K562 (cell line): ENCODE results near the gene KSR2. TPM values are rescaled to one million over a fixed set of nuclear protein-coding genes. Genes with fewer than 3 reads are reported as not detected.

Experiments used
- ATAC-seq: fragments of 200-7000 bp; cut with Tn5 transposase; 3 replicates; pipeline ENCODE4 v1.9.1; 2020; ENCODE audit warnings: moderate library complexity
- BruUV-seq: library from RNA; stranded (reverse); fragments of 400-500 nt; replicated peaks from 2 replicates; lab custom pipeline; 2021; lab: Mats Ljungman, UMichigan
- CTCF ChIA-PET: fragments of 300-600 bp; formaldehyde crosslinking; extraction: SDS; loops from one replicate; lab custom pipeline; 2021; ENCODE audit warnings: low intra/inter-chr PET ratio; lab: Yijun Ruan, JAX
- POLR2A ChIA-PET: fragments of 300-600, 350-650 bp; sonication (Branson Sonifier 250); formaldehyde crosslinking; extraction: SDS; loops from one replicate; lab custom pipeline; 2021; ENCODE audit warnings: antibody characterized with exemption, inconsistent platforms; lab: Yijun Ruan, JAX
- DNase-seq, 4 experiments: peaks; one replicate each; pipeline versions ENCODE4 v3.0.0 to v3.0.0-alpha.2; 2011 to 2018; ENCODE audit warnings: low spot score in 3 of 4, mixed read lengths in 3 of 4; ENCODE audit errors: extremely low read depth in 1 of 4
- FAIRE-seq: peaks from 2 replicates; lab custom pipeline; 2011; peaks lifted over from hg19 to GRCh38; lab: Jason Lieb, UNC
- H2AFZ ChIP-seq: 2 replicates; pipeline ENCODE4 v1.6.0; 2011; ENCODE audit warnings: low read depth, low read length, control low read depth, inconsistent platforms
- H3K27ac ChIP-seq: fragments of 200-600 bp; 3 replicates; pipeline ENCODE4 v1.8.0; 2011; ENCODE audit warnings: low read depth, mild to moderate bottlenecking, control low read depth, inconsistent platforms, low read length, moderate library complexity, mixed read lengths; ENCODE audit errors: extremely low read depth
- H3K27me3 ChIP-seq, 2 experiments: fragments of 300-600 bp in 1 of 2; 2 replicates in 1 of 2; 3 replicates in 1 of 2; pipeline versions ENCODE4 v1.6.0 to v1.8.0; 2011; ENCODE audit warnings: inconsistent platforms in 2 of 2, low read length in 2 of 2, mild to moderate bottlenecking in 1 of 2, mixed read lengths in 1 of 2, moderate library complexity in 1 of 2; ENCODE audit not compliant: control insufficient read depth in 2 of 2, insufficient read depth in 2 of 2
- H3K36me3 ChIP-seq: fragments of 300-600 bp; 3 replicates; pipeline ENCODE4 v1.8.0; 2011; ENCODE audit warnings: mild to moderate bottlenecking, low read length, inconsistent platforms; ENCODE audit not compliant: control insufficient read depth, insufficient read depth
- H3K4me1 ChIP-seq, 2 experiments: fragments of 200-600 bp in 1 of 2; replicated peaks in 1 of 2; 2 replicates in 1 of 2; 3 replicates in 1 of 2; pipeline versions ENCODE4 v1.5.1 to v1.8.0; 2011; ENCODE audit warnings: inconsistent platforms in 2 of 2, low read length in 2 of 2, mild to moderate bottlenecking in 1 of 2, mixed read lengths in 1 of 2, moderate library complexity in 1 of 2; ENCODE audit not compliant: control insufficient read depth in 2 of 2, insufficient read depth in 2 of 2
- H3K4me2 ChIP-seq: 2 replicates; pipeline ENCODE4 v1.6.1; 2011; ENCODE audit warnings: low read length, control low read depth, inconsistent platforms, mixed read lengths; ENCODE audit not compliant: insufficient read depth
- H3K4me3 ChIP-seq: fragments of 200-600 bp; sonication (generic), shearing (Covaris generic); 2 replicates; pipeline ENCODE4 v1.5.1; 2016; ENCODE audit warnings: control low read depth, inconsistent platforms
- H3K79me2 ChIP-seq: fragments of 200-600 bp; 3 replicates; pipeline ENCODE4 v1.8.0; 2011; ENCODE audit warnings: low read length, inconsistent platforms; ENCODE audit not compliant: control insufficient read depth, insufficient read depth
- H3K9ac ChIP-seq, 2 experiments: 2 replicates each; pipeline versions ENCODE4 v1.6.0 to v1.6.1; 2011; ENCODE audit warnings: low read depth in 2 of 2, low read length in 2 of 2, control low read depth in 1 of 2, inconsistent platforms in 1 of 2, mild to moderate bottlenecking in 1 of 2, mixed read lengths in 1 of 2; ENCODE audit not compliant: insufficient read depth in 1 of 2
- H3K9me1 ChIP-seq: one replicate; pipeline ENCODE4 v1.6.0; 2011; ENCODE audit warnings: inconsistent platforms, mild to moderate bottlenecking, low read length, moderate library complexity; ENCODE audit not compliant: control insufficient read depth, insufficient read depth
- H3K9me3 ChIP-seq: replicated peaks from 2 replicates; pipeline ENCODE4 v1.5.1; 2011; ENCODE audit warnings: low read depth, low read length, inconsistent platforms; ENCODE audit not compliant: control insufficient read depth, insufficient read depth
- H4K20me1 ChIP-seq: replicated peaks from 2 replicates; pipeline ENCODE4 v1.6.1; 2011; ENCODE audit warnings: low read length, inconsistent platforms, mixed read lengths; ENCODE audit not compliant: control insufficient read depth, insufficient read depth
- ATF4 ChIP-seq: fragments of 450-650 bp; formaldehyde crosslinking; IDR thresholded peaks from 2 replicates; pipeline ENCODE4 v1.4.0; 2022; ENCODE audit warnings: mild to moderate bottlenecking, moderate library complexity
- BCOR ChIP-seq: fragments of 450-650 bp; IDR thresholded peaks from 2 replicates; pipeline ENCODE4 v1.6.1; 2016
- ELK1 ChIP-seq: sonication (generic); formaldehyde crosslinking; IDR thresholded peaks from 2 replicates; pipeline ENCODE4 v1.8.1; 2022; ENCODE audit warnings: missing genetic modification reagents
- ETV5 ChIP-seq: sonication (generic); formaldehyde crosslinking; IDR thresholded peaks from 2 replicates; pipeline ENCODE4 v1.4.0; 2020; ENCODE audit warnings: low read depth, mild to moderate bottlenecking, missing genetic modification reagents
- ID3 ChIP-seq, 2 experiments: fragments of 250-450 bp in 1 of 2; fragments of 450-650 bp in 1 of 2; sonication (Bioruptor Pico) in 1 of 2; IDR thresholded peaks; 2 replicates each; pipeline versions ENCODE4 v1.6.1 to v1.8.0; 2016 to 2021; ENCODE audit warnings: mild to moderate bottlenecking in 2 of 2, moderate library complexity in 2 of 2, missing compliant biosample characterization in 1 of 2, missing genetic modification characterization in 1 of 2
- MAFK ChIP-seq: IDR thresholded peaks from 2 replicates; pipeline ENCODE4 v1.6.1; 2011; ENCODE audit warnings: low read length, improper control_type of control experiment
- MAX ChIP-seq: sonication (generic); formaldehyde crosslinking; IDR thresholded peaks from 2 replicates; pipeline ENCODE4 v1.9.0; 2022; ENCODE audit warnings: mild to moderate bottlenecking, missing genetic modification reagents
- NCOR1 ChIP-seq: fragments of 450-650 bp; IDR thresholded peaks from 2 replicates; pipeline ENCODE4 v1.6.1; 2016; ENCODE audit warnings: mild to moderate bottlenecking, moderate library complexity
- PTBP1 ChIP-seq: fragments of 200-400 bp; formaldehyde crosslinking; IDR thresholded peaks from 2 replicates; pipeline ENCODE4 v1.6.1; 2017; ENCODE audit warnings: low read depth, low read length
- SRF ChIP-seq, 2 experiments: fragments of 250-450, 450-650 bp in 1 of 2; sonication (Bioruptor Pico) in 1 of 2; sonication (generic) in 1 of 2; formaldehyde crosslinking; IDR thresholded peaks; 2 replicates each; pipeline versions ENCODE4 v1.5.0 to v1.5.1; 2020 to 2022; ENCODE audit warnings: mild to moderate bottlenecking in 1 of 2, missing genetic modification reagents in 1 of 2
- XRCC5 ChIP-seq: fragments of 200-400 bp; formaldehyde crosslinking; IDR thresholded peaks from 2 replicates; pipeline ENCODE4 v1.6.1; 2017; ENCODE audit warnings: low read depth, mild to moderate bottlenecking, low read length
- ZNF436 ChIP-seq: fragments of 250-450, 450-650 bp; sonication (Bioruptor Pico); formaldehyde crosslinking; IDR thresholded peaks from 2 replicates; pipeline ENCODE4 v1.7.0; 2020; ENCODE audit warnings: mild to moderate bottlenecking
- ZNF589 ChIP-seq: fragments of 200-800 bp; sonication (Bioruptor generic); IDR thresholded peaks from 2 replicates; pipeline ENCODE4 v1.6.1; 2016; ENCODE audit warnings: low read depth, missing genetic modification characterization, missing compliant biosample characterization
- ZNF668 ChIP-seq: fragments of 250-450 bp; sonication (Bioruptor Pico); IDR thresholded peaks from 2 replicates; pipeline ENCODE4 v1.8.0; 2022; ENCODE audit warnings: mild to moderate bottlenecking, inconsistent platforms
- ZNF707 ChIP-seq: fragments of 250-450 bp; sonication (Bioruptor Pico); conservative IDR thresholded peaks from 2 replicates; pipeline ENCODE4 v1.8.0; 2022; ENCODE audit warnings: inconsistent platforms, mild to moderate bottlenecking, moderate library complexity
- WGBS: fragments of 100-300 bp; shearing (Covaris generic); methylation state at CpG from one replicate; pipeline ENCODE4 v1.1.6; 2016; ENCODE audit warnings: low coverage, mixed read lengths; ENCODE audit not compliant: insufficient coverage; ENCODE audit errors: missing lambda C conversion rate; 5-methylcytosine and 5-hydroxymethylcytosine counted together
- in situ Hi-C: fragments of 300-500 bp; cut with MboI; formaldehyde crosslinking; loops from 4 replicates; pipeline ENCODE4 v1.15.0; 2018; ENCODE audit warnings: inconsistent platforms, mixed read lengths
- intact Hi-C: fragments of 100-400 bp; cut with micrococcal nuclease; formaldehyde crosslinking; loops from 2 replicates; pipeline ENCODE4 v1.14.2; 2022
- polyA plus RNA-seq, 8 experiments: library from polyadenylated mRNA; depleted of rRNA in 4 of 8; stranded (reverse) in 5 of 8; unstranded in 3 of 8; fragments of >200 nt; fragmentation: Nextera tagmentation in 2 of 8; fragmentation: Illumina TruSeq in 1 of 8; extraction: Ambion mirVana in 2 of 8; extraction: Trizol in 1 of 8; gene quantifications; 2 replicates each; pipeline versions ENCODE4 v1.2.1 to v1.2.3, GENCODE V29; 2011 to 2014; ENCODE audit warnings: inconsistent platforms in 1 of 8, missing spikeins in 1 of 8
- total RNA-seq, 7 experiments: library from RNA; depleted of rRNA in 6 of 7; stranded (reverse); fragments of >200 nt in 6 of 7; fragmentation: Illumina TruSeq in 2 of 7; extraction: Trizol in 2 of 7; gene quantifications; 2 replicates each; pipeline versions ENCODE4 v1.2.1 to v1.2.3, GENCODE V29; 2011 to 2021; ENCODE audit warnings: low replicate concordance in 1 of 7

The KSR2 gene
- total and polyA plus RNA-seq, 9 of the 15 experiments (the other 6 are each of a cell fraction or from before 2014, with no cell fraction given): not detected

GRCh38 chr12:117724543-117724942 lies 244.2 kb downstream of the KSR2 start:
- in situ Hi-C loops (no loop called here), intact Hi-C loops (no loop called here)
- Histone ChIP-seq H3K4me3 (no peak overlapping the region), H3K9ac (no peak overlapping the region), H3K36me3 (no peaks in the 10 kb centered on the region), H3K9me1 (no peaks in the 10 kb centered on the region), H4K20me1 (no peaks in the 10 kb centered on the region), H2AFZ (no peak overlapping the region), H3K4me1 (no peaks in the 10 kb centered on the region), H3K79me2 (no peaks in the 10 kb centered on the region), H3K4me2 (no peak overlapping the region)
- 0% methylated on average over 4 of the region's 4 CpGs for WGBS
- CTCF ChIA-PET: no interaction called here
- peak in 1 of 4 experiments; percentile 2 for DNase-seq
- TF ChIP-seq ZNF668 (CRISPR knock-in tag): no peak
- no peak for TF ChIP-seq ZNF707
- TF ChIP-seq, all 486 proteins: peak for 0
- ATAC-seq (no peak), FAIRE-seq (no peak)
- no TSS peak for BruUV-seq
- no peaks in the 10 kb centered on the region for H3K9me3 ChIP-seq
- POLR2A ChIA-PET: no interaction called here
- H3K27me3 ChIP-seq: peaks cover under 1 to 14% of the 10 kb centered on the region in 2 experiments; a peak in 3 of 5 replicates
- H3K27ac ChIP-seq: no peak overlapping the region

- DNase-seq: no peak
- Histone ChIP-seq H3K79me2 (no peaks in the 10 kb centered on the region), H3K9me3 (no peaks in the 10 kb centered on the region), H3K36me3 (no peaks in the 10 kb centered on the region), H2AFZ (no peak overlapping the region), H3K4me3 (no peak overlapping the region), H3K4me1 (no peaks in the 10 kb centered on the region), H4K20me1 (no peaks in the 10 kb centered on the region), H3K9me1 (no peaks in the 10 kb centered on the region), H3K9ac (no peak overlapping the region), H3K27ac (no peak overlapping the region), H3K27me3 (no peaks in the 10 kb centered on the region), H3K4me2 (no peak overlapping the region)
- no peak for ATAC-seq
- intact Hi-C loops (no loop called here), in situ Hi-C loops (no loop called here)
- 0% methylated on average over 4 of the region's 4 CpGs for WGBS
- BruUV-seq: no TSS peak
- ChIA-PET CTCF (no interaction called here), POLR2A (no interaction called here)
- no peak for FAIRE-seq
- TF ChIP-seq ELK1 (CRISPR knock-in tag) (no peak), XRCC5 (no peak), ATF4 (CRISPR knock-in tag) (no peak), NCOR1 (no peak), ID3 (CRISPR knock-in tag; IDR thresholded peaks at IDR 0.05) (no peak), ID3 (tag; IDR thresholded peaks at IDR 0.05) (no peak), ZNF436 (CRISPR knock-in tag) (no peak), ETV5 (CRISPR knock-in tag) (no peak), MAFK (no peak), ZNF589 (no peak), MAX (no peak), SRF (CRISPR knock-in tag; IDR thresholded peaks at IDR 0.05) (no peak), PTBP1 (no peak), BCOR (no peak)
These were observed 250.2 kb downstream of the KSR2 start for GRCh38 chr12:117718559-117718958.
